Measurements from ENCODE around the gene SYVN1.
"Not testable (repeated sequence)": the region's sequence is repeated elsewhere in the genome, so short reads cannot be mapped to it uniquely, and the experiment has no call there.

Gene SYVN1

DNA sequence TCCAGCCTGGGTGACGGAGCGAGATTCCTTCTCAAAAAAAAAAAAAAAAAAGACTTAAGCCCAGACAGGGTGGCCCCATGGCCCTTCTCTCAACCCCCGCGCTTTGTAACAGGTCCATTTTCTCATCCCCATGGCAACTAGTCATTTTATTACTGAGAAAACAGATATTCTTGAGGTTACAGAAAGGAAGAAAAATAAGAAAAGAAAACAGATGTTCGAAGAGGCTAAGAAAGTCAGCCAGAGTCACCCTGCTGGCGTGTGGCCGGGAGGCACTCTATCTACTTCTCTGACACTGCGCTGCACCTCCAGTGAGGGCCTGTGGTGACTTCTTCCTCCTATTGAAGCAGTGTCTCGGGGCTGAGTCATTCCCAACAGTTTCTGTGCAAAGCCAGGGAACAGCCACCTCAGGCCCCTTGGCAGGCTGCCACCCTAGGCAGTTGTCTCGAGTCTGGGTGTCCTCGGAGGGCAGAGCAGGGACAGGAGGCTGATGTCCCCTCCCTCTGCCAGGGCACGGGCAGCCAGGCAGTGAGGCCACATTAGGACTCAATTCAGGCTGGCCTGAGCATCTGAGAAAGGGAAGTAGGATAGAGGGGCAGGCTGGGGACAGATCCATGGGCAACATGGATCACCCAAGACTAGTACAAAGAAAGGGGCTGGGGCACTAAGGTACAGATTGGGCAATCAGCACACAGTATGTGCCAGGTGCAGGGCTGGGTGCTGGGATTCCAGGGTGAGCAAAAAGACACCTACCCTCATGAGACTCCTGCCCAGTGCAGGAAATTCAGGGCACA, 16.4 kb upstream of the SYVN1 start:
- peak; percentile 43 for DNase-seq

DNA sequence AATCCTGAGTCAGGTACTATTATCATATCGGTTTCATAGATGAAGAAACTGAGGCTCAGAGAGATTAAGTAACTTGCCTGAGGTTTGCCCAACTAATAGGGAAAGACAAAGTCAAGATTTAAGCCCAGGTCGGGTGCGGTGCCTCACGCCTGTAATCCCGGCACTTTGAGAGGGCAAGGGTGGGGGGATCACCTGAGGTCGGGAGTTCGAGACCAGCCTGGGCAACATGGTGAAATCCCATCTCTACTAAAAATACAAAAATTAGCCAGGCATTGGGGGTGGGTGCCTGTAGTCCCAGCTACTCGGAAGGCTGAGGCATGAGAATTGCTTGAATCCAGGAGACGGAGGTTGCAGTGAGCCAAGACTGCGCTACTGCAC, 15.8 kb upstream of the SYVN1 start:
- DNase-seq = not testable (repeated sequence)

DNA sequence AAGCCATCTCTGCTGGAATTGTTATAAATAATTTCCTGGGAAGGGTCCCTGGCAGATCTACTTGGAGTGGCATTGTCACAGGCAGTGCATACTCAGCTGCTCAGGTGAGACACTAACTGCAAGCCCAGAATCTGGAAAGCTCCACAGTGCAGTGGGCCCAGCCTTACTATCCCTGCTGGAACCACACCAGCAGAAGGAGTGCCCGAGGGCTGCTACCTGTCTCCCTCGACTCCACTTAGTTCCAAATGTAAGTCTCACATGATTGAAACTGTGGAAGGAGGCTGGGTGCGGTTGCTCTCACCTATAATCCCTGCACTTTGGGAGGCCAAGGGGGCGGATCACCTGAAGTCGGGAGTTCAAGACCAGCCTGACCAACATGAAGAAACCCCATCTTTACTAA, 14.3 kb upstream of the SYVN1 start:
- DNase-seq = no peak

DNA sequence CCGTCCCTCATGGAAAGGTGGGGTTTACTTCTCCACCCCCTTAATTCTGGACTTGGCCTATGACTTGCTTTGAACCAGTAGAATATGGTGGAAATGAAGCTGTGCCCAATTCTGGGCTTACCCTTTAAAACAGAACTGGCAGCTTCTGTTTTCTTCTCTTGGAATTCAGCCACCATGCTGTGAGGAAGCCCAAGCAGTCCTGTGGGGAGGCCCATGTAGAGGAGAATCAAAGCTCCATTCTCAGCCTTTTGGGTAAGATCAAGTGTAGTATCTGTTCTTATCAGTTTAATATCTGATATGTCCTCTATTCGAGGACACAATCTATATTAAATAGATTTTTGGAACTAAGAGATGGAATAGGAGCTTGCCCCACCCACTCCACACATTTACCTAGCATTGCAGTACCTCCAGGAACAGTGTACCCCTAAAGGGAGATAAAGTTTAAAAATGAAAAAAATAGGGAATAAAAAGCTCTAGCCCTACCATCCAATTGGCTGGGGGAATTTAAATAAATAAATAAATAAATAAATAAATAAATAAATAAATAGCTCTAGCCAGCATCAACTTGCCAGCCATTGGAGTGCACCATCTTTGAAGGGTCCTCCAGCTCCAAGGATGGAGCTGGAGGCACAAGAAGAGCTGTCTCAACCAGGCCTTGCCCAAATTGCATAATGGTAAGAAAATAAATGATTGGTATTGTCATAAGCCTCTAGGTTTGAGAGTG, 13.2 kb upstream of the SYVN1 start:
- no peak for DNase-seq

DNA sequence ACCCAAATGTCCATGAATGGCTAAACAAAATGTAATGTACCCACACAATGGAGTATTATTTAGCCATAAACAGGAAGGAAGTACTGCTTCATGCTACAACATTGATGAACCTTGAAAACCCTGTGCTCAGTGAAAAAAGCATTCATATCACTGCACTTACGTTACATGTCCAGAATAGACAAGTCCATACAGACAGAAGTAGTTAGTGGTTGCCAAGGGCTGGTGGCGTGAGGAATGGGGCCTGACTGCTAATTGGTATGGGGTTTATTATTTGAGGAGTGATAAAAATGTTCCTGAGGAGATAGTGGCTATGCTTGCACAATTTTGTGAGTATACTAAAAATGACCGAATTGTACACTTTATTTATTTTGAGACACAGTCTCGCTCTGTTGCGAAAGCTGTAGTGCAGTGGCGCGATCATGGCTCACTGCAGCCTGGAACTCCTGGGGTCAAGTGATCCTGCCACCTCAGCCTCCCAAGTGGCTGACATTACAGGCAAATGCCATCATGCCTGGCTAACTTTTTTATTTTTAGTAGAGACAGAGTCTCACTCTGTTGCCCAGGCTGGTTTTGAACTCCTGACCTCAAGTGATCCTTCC, 7.7 kb upstream of the SYVN1 start:
- no peak for DNase-seq

DNA sequence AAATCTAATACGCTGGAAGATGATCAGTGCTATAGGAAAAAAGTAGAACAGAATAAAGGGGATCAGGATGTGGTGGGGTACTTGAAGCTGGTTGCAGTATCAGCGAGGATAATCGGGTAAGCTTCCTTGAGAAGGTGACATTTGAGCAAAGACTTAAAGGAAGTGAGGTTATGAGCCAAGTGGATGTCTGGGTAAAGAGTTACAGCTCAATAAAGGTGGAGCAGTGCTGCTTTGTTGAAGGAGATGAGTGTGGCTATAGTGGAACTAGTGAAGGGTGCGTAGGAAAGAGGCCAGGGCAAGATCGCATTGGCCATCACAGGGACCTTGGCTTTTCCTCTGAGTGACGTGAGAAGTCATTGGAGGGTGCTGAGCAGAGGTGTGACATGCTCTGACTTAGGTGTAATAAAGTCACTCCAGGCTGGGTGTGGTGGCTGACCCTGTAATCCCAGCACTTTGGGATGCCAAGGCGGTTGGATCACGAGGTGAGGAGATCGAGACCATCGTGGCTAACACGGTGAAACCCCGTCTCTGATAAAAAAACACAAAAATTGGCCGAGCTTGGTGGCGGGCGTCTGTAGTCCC, 2.3 kb upstream of the SYVN1 start:
- no peak for DNase-seq

DNA sequence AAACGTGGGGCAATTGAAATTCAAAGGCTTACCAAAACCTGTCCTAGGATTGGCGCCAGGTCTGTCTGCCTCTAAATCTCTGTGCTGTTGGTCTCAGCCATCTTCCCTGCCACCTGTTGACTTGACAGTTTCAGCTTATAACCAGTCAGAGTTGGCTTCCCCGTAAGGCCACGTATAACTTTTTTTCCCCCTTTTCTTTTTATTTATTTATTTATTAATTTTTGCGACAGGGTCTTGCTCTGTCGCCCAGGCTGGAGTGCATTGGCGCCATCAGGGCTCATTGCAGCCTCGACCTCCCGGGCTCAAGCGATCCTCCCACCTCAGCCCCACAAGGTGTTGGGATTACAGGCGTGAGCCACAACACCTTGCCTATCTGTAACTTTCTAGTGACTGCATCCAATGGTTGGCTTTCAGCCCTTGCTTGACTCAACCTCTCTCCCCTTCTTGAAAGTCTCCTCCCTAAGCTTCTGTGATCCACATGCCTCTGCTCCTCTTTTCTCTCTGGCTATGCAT, 1.4 kb upstream of the SYVN1 start:
- DNase-seq = no peak

DNA sequence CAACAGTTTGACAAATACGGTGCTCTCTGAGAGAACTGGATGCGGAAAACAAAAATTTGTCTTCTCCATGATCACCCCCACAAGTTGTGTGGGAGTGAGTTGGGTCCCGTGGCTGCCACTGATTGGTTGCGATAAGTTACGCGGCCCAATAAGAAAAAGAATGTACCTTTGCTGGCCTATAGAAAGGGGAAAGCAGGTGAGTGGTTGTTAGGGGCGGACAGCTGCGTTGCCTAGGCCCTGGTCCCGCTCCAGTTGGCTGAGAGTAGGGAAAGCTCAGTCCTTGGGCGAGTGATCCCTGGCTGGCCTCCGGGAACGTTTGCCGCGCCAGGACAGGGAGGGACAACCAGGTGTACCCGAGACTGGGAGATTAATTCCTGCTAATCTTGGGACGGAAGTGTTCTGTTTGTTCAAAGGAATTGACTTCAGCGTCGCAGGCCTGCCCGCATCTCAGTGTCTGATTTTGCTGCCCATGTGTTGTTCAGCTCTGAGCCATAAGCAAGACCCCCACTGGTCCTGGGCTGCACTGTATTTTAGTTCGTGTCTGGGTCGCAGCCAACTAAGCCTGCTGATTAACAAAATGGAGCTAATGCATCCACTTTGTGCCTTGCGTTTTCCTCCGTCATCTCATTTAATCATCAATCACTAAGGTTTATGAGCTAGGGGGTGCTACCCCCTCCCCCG, 773 bp upstream of the SYVN1 start:
- DNase-seq = peak; percentile 94

DNA sequence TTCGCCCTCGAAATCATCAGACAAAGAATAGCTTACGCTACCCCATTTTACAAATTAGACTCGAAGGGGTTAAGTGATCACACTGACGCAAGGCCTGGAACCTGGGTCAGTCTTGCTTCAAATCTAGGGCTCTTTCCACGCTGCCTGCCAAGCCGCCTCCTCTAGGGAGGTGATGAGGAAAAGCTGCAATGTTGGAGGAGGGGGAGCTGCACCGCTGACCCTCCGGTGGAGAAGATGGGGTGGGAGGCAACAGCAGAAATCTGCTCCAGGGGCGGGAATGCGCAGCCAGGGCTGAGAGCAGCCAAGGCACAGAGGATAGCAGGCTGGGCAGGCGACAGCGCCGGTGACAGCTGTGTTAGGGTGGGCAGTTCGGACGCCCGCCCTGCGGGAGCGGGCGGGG, 595 bp downstream of the SYVN1 start:
- DNase-seq = no peak

DNA sequence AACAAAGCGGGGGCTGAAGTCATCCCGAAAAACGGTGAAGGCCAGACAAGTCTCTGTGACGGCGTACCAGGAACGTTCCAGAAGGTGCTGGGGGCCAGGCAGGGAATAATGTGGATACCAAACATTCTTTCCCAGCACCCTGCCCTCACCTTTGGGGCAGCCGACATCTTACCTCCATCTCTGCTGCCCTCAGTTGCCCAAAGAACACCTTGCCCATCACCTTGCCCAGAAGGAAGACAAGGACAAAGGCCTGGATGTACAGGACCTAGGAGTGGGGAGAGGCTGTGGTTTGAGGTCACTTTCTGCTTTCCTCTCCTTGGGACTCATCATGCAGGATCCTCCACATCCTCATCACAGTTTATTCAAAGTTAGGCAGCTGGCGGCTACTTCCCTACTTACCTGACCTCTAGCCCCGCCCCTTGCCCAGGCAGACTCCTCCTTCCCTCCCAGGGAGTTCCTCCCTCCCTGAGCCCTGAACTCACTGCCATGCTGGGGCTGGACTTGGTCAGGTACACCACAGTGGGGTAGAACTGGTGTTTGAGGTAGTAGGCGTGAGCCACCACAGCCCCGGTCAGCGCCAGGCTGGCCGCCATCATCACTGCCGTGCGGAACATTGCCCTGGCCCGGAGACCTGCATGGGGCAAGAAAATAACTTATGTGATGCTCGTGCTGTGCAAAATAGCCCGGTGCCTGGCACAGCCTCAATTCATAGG, 1.2 kb downstream of the SYVN1 start:
- peak; percentile 69 for DNase-seq

DNA sequence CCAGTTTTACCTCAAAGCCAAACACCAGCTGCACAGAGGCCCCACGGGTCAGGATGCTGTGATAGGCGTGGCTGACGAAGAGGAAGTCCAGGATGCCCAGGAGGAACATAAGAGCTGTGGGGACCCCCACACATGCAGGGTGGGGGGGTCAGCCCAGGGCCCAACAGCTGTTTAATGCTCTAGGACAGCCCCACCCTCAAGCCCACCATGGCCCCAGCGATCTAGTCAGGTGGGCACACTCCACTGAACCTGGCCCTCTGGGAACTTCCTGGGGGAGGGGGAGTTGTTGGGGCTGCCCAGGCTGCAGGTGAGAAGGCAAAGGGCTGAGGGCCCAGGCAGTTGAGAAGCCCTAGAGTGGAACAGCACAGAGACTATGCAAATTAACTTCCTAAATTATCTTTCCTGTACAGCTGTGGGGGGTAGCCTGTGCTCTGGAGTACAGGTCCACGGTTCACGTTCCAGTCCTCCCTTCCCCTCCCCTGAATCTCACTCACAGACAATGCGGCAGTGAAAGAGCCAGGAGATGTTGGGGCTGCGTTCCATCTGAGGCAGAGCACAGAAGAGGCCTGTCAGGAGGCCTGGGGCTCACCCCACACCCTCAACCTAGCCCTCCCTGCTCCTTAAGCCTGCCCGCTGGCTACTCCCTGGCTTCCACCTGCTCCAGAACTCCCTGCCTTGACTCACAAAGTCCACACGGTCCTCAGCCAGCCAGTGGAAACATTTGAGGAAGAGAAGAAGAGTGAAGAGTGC, 1.9 kb downstream of the SYVN1 start:
- no peak for DNase-seq

DNA sequence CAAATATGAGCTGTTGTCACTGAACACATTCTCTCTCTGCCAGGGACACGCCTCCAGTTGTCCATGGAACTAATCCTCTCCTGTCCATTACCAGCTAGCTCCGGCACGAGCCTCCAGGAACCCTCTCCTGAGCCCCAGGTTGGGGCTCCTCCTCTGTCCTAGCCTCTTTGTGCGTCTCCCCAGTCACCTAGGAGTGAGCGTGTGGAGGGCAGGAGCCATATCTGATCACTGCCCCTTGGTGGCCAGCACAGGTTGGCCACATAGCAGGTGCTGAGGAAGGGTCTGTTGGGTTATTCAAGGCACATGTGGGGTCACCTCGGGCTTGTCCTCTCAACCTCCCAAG, 2.5 kb downstream of the SYVN1 start:
- no peak for DNase-seq

DNA sequence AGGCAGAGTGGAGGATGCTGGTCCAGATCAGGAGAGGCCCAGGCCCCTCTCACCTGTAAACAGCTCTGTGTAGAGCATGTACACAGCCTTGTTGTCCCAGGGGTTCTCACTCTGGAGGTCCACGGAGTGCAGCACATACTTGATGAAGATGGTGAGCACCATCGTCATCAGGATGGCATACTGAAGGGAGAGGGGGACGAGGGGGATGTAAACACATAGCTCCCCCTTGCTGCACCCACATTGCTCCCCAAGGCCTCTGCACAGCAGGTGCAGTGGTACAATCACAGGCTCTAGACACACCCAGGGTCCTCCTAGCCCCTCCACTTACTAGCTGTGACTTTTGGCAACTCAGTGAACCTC, 2.9 kb downstream of the SYVN1 start:
- DNase-seq = no peak

DNA sequence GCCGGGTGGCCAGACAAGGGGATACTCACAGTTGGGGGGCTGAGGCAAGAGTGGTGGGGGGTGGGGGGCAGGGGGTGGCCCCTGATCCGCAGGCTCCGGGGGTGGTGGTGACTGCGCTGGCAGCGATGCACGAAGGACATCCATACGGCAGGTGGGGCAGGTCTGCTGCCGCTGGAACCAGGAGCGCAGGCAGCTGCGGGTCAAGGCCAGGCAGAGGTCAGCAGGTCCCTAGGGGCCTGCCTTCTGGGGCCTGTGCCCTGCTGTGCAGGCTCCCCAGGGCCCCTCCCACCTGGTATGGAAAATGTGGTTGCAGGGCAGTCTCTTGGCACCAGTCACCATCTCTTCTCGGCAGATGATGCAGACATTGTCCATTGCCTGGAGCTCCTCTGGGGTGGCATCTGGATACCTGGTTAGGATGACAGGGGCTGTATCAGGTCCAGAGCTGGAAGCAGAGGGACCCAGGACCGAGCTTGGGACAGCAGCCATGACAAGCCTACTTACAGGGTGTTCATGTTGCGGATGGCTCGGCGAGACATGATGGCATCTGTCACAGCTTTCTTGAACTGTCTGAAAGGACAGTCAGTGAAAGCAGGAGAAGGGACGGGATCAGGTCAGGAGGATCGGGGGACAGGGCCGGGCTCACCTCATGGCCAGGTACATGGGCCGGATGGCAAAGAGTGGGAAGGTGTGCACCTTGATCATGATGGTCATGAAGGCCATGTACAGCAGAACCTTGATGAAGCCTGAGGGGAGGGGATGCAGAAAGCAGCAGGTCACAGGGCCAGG, 3.5 kb downstream of the SYVN1 start:
- DNase-seq = no peak

DNA sequence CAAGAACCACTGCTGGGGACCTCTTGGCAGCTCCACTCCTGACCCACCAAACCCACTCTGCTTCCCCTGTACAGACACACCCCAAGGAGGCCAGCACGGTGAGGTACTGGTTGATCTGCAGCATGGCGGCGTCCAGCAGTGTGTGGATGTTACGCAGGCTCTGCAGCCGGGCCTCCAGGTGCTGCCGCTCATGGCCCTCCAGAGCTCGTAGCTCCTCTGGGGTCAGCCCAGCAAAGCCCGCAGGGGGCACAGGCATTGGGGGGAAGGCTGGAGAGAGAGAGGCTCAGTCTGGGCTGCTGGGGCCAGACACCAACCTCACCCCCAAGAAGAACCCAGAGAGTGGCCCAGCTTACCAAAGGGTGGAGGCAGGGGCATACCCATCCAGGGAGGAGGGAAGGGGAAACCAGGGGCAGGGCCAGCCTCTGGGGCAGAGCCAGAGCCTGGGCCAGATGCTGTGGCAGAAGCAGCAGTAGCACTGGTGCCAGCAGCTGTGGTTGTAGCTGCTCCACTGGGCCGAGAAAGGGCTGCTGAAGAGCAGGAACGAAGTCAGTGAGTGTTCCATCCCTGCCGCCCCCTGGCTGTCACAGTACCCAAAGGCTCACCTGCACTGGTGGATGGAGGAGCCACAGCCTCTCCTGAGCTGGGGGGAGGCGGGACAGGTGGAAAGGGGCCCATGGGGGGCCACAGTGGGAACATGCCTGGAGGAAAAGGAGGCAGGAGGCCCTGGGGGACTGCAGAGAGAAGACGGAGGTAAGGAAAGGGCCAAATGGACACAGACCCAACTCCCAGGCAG, 4.5 kb downstream of the SYVN1 start:
- no peak for DNase-seq

DNA sequence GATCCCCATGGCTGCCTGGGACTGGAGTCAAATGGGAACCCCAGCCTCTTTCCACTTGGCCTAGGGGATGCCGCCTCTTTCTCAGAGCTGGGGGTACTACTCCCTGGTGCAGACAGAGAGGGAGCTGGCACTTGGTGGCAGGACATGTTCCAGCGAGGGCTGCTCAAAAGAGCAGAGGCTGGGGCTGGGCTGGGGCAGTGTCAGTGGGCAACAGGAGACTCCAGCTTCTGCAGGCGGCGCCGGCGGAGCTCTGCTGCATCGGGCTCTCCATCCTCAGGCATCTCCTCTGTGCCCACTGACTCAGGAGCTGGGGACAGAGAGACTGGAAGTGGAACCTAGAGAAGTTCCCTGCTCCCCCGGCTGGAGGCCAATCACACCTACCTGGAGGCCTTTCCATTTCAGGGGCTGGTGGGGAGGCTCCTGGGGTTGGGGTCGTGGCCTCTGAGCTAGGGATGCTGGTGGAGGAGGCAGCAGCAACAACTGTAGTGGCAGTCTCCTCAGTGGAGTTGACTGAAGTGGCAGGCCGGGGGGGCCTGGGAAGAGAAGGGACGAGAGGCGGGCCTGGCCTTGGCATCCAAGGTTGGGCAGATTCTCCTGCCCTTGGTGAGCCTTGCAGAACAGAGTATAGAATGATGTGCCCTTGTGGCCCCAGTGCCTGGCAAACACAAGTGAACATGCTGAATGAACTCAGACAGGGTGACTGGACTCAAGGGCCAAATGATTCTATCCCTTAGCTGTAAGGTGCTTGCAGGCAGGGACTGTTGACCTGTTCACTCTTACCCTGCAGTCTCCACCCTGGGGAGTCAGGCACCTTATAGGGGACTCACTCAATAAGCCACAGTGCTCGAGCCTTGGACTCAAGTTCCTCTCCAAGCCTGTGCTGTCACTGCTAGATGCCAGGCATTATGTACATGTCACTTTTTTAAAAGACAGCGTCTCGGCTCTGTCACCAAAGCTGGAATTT, 5.9 kb downstream of the SYVN1 start:
- DNase-seq = no peak

DNA sequence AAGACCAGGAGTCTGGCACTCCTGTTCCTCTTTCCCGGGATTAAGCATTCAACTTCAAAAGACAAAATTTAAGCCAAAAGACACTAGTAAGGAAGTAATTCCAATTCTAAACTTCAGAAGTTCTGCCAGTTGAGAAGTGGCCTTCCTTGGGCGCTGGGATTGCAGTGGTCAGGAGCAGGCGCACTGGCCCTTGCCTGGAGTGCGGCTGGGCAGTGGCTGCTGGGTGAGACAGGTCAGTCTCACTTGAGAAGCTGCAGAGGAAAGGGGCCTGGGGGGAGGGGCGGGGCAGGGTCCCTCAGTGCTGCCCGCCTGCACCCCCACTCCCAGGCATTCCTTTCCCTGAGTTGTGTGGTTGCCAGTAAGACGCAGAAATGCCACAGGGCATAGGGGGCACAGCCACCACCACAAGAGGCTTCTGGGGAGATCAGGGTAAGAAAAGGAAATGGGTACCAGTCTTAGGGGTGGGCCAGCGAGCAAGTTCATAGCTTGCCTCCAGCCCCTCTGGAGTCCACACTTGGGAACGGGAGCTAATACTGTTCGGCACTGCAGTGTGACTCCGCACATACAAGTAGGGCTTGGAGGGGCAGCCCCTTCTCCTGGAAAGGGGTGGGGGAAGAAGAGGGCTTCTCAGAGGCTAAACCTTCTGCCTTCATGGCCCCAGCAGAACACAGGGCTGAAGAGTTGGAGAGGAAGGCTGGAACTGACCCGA, 6.7 kb downstream of the SYVN1 start:
- DNase-seq = no peak

DNA sequence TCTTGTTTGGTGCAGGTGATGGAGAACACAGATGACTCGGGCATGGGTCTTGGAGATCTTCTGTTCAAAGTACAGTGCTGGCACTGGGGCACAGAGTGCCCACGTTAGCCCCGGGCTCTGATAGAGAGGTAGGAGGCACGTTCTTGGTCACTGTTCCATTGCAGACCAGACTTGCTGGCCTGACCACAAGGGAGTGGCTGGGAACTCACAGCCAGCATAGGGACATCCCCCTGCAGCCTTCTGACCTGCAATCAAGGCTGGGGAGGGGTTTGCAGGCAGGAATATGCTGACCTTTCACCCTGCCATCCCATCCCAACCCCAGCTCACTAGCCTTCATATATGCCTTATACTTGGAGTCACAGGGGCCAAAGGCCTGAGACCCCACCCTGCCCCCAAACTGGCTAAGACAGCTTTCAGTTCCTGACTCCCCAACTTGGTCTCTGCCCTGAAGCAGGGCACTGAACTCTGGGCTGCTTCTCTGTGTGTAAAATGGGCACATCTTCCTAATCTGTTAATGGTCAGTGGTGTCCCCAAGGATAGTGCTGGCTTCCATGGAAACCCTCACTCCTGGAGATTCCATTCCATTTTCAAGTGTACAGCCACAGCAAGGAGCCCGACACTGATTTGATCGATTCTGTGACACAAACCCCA, 7.6 kb downstream of the SYVN1 start:
- DNase-seq = no peak

Data from activated CD4-positive, alpha-beta T cell treated with anti-CD3 and anti-CD28 coated beads, Interleukin-10, Interleukin-2, amounts not matched to agents 100 ng/mL and 50 ng/mL, durations not matched to agents 16 hours and 8 hours (primary cell).